Large intestine (tissue), 3 donors: Measurements from ENCODE around the gene COL26A1. TPM values are rescaled to one million over a fixed set of nuclear protein-coding genes. Genes with fewer than 3 reads are reported as not detected.

Source experiments
- DNase-seq, 2 donors: peaks; one replicate each; pipeline versions ENCODE4 v3.0.0 to v3.0.0-alpha.2; 2013
- H3K27ac ChIP-seq: one replicate; pipeline ENCODE4 v1.5.1; 2013; ENCODE audit warnings: low read length
- H3K27me3 ChIP-seq: 2 replicates; pipeline ENCODE4 v1.6.1; 2013; ENCODE audit warnings: low read length; ENCODE audit not compliant: control insufficient read depth, insufficient read depth
- H3K36me3 ChIP-seq: 2 replicates; pipeline ENCODE4 v1.6.1; 2013; ENCODE audit warnings: low read length; ENCODE audit not compliant: control insufficient read depth, insufficient read depth
- H3K4me1 ChIP-seq: one replicate; pipeline ENCODE4 v1.6.1; 2013; ENCODE audit warnings: low read length; ENCODE audit not compliant: control insufficient read depth, insufficient read depth
- H3K4me3 ChIP-seq: one replicate; pipeline ENCODE4 v1.5.1; 2013; ENCODE audit warnings: low read length
- H3K9me3 ChIP-seq: one replicate; pipeline ENCODE4 v1.6.1; 2013; ENCODE audit warnings: mild to moderate bottlenecking, low read depth, low read length, moderate library complexity; ENCODE audit not compliant: control insufficient read depth
- WGBS: methylation state at CpG from one replicate; pipeline ENCODE4 v1.1.5; 2013; ENCODE audit warnings: low lambda C conversion rate; ENCODE audit not compliant: insufficient coverage; 5-methylcytosine and 5-hydroxymethylcytosine counted together
- polyA plus RNA-seq: library from polyadenylated mRNA; unstranded; fragments of 120-200 nt; gene quantifications from one replicate; pipeline ENCODE4 v1.2.1, GENCODE V29; 2013

Gene COL26A1
- polyA plus RNA-seq, 1 donor = 1.0 TPM

GRCh38 chr7:101586906-101587677 lies 224.4 kb downstream of the COL26A1 start:
- peaks cover 24% of the 10 kb centered on the region for H3K4me1 ChIP-seq
- WGBS = 20% methylated on average over 1 of the region's 12 CpGs
- H3K27me3 ChIP-seq = no peaks in the 10 kb centered on the region
- peak overlapping the region; percentile 78 for H3K27ac ChIP-seq
- no peaks in the 10 kb centered on the region for H3K36me3 ChIP-seq
- DNase-seq = peak in 1 of 2 donors; percentile 28
- H3K9me3 ChIP-seq = peaks cover 8% of the 10 kb centered on the region
- H3K4me3 ChIP-seq = no peak overlapping the region

- Histone ChIP-seq H3K4me3 (no peak overlapping the region), H3K27me3 (no peaks in the 10 kb centered on the region), H3K36me3 (no peaks in the 10 kb centered on the region), H3K27ac (no peak overlapping the region), H3K9me3 (peaks cover 2% of the 10 kb centered on the region), H3K4me1 (peaks cover 24% of the 10 kb centered on the region)
- WGBS = no CpG with 5 or more reads among the region's 9 CpGs
- DNase-seq = no peak
These were observed 225.7 kb downstream of the COL26A1 start for GRCh38 chr7:101588131-101588935.

DNA sequence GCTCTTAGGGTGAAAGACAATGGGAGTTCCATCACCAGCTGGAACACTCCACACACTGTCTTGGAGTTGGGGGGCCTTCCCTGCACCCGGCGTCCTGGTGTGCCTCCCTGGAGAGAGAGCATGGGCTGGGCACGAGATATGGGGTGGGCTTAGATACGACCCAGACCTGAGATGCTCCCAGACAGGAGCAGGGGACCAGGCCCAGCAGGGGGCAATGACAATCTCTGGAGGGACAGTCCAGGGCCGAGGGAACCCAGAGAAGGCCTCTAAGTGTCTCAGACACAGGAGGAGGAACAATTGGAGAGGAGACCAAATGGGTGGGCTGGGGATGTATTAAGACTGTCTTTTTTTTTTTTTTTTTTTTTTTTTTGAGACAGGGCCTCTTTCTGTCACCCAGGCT lies 226.4 kb downstream of the COL26A1 start:
- Histone ChIP-seq H3K9me3 (no peaks in the 10 kb centered on the region), H3K4me1 (peaks cover 24% of the 10 kb centered on the region), H3K4me3 (no peak overlapping the region), H3K36me3 (no peaks in the 10 kb centered on the region), H3K27me3 (no peaks in the 10 kb centered on the region), H3K27ac (no peak overlapping the region)
- WGBS = no CpG with 5 or more reads among the region's 5 CpGs
- no peak for DNase-seq

GRCh38 chr7:101589976-101590662 lies 227.4 kb downstream of the COL26A1 start:
- Histone ChIP-seq H3K36me3 (no peaks in the 10 kb centered on the region), H3K4me3 (no peak overlapping the region), H3K4me1 (peaks cover 20% of the 10 kb centered on the region), H3K27me3 (no peaks in the 10 kb centered on the region), H3K9me3 (no peaks in the 10 kb centered on the region), H3K27ac (no peak overlapping the region)
- no peak for DNase-seq
- WGBS = no CpG with 5 or more reads among the region's 15 CpGs

DNA sequence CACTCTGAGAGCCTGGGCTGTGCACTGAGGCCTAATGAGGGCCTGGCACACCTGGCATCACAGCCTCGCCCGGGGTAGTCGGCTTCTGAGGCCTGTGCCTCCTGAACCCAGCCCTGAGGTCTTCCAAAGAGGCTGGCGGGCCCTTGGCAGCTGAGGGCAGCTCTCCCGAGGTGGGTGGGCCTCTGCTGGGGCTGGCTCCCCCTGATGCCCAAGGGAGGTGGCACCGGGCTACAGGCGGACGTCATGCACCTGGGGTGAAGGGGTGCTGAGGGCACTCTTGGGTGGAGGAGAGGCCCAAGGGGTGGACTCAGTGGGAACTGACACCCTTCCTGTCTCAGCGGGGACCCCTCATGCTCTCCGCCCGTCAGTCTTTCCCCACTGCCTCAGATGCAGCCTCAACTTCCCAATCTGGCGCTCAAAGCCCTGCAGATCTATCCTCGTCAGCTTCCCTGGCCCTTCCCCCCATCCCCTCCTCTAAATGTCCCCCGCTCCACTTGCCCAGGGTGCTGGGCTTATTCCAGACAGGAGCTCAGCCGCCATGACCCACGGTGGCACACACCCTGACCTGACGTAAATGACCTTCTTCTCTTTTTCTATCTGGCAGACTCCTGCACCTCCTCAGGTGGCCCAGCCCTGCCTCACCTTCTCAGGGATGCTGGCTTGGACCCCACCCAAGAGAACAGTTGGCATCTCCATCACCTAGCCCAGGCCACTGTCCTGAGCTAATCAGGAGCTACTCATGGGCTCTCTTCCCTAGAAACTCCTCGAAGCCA lies 228.2 kb downstream of the COL26A1 start:
- Histone ChIP-seq H3K4me3 (no peak overlapping the region), H3K4me1 (peaks cover 13% of the 10 kb centered on the region), H3K27me3 (no peaks in the 10 kb centered on the region), H3K27ac (no peak overlapping the region), H3K9me3 (no peaks in the 10 kb centered on the region), H3K36me3 (no peaks in the 10 kb centered on the region)
- no CpG with 5 or more reads among the region's 18 CpGs for WGBS
- DNase-seq = no peak

DNA sequence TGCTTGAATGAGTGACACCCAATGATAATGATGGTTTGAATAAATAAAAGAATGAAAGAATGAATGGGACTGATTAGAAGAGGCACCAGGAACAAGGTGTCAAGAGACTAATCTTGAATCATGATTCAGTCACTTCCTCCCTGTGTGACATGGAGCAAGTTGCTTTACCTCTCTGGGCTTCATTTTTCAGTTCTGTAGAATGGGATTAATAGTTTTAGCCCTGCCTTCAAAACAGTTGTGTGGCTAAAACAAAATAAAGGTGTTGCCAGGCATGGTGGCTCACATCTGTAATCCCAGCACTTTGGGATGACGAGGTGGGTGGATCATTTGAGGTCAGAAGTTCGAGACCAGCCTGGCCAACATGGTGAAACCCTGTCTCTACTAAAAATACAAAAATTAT lies 228.8 kb downstream of the COL26A1 start:
- Histone ChIP-seq H3K4me3 (no peak overlapping the region), H3K27ac (no peak overlapping the region), H3K27me3 (no peaks in the 10 kb centered on the region), H3K36me3 (no peaks in the 10 kb centered on the region), H3K9me3 (no peaks in the 10 kb centered on the region), H3K4me1 (peaks cover 8% of the 10 kb centered on the region)
- no peak for DNase-seq
- no CpG with 5 or more reads among the region's 2 CpGs for WGBS

DNA sequence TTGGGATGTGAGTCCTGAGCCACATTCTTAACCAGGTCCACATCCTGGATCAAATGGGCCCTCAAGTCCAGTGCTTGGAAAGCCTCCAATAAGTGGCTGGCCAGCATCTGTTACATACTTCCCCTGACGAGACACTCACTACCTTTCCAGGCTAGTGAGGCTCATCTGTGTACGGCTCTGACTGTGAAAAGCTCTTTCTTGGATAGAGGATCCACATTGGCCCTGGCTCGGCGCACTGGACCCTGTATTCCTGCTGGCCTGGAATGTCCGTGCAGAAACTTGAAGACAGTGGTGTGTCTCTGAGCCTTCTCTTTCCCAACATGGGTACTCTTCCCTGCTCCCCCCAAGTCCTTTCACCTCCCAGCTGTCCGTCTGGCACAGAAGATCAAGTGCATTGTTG lies 230.9 kb downstream of the COL26A1 start:
- Histone ChIP-seq H3K4me3 (no peak overlapping the region), H3K27me3 (no peaks in the 10 kb centered on the region), H3K36me3 (no peaks in the 10 kb centered on the region), H3K27ac (no peak overlapping the region), H3K9me3 (no peaks in the 10 kb centered on the region), H3K4me1 (peaks cover 7% of the 10 kb centered on the region)
- DNase-seq = no peak
- WGBS = 100% methylated on average over 1 of the region's 6 CpGs

- Histone ChIP-seq H3K4me1 (peaks cover 14% of the 10 kb centered on the region), H3K27me3 (no peaks in the 10 kb centered on the region), H3K27ac (no peak overlapping the region), H3K9me3 (no peaks in the 10 kb centered on the region), H3K4me3 (no peak overlapping the region), H3K36me3 (no peaks in the 10 kb centered on the region)
- no peak for DNase-seq
- WGBS = no CpG with 5 or more reads among the region's 3 CpGs
These were observed 232.1 kb downstream of the COL26A1 start for GRCh38 chr7:101594790-101595189.

- Histone ChIP-seq H3K9me3 (no peaks in the 10 kb centered on the region), H3K27ac (no peak overlapping the region), H3K4me3 (no peak overlapping the region), H3K36me3 (no peaks in the 10 kb centered on the region), H3K27me3 (no peaks in the 10 kb centered on the region), H3K4me1 (peaks cover 14% of the 10 kb centered on the region)
- DNase-seq = no peak
- no CpG with 5 or more reads among the region's 1 CpG for WGBS
These were observed 232.6 kb downstream of the COL26A1 start for GRCh38 chr7:101595246-101595645.
